ENCODE results near the gene FAM114A1.
A peak's percentile ranks its signal among the peaks of the same experiment; 100 is the strongest.

FAM114A1 gene

GRCh38 chr4:38867478-38868058 lies at the start of gene FAM114A1:
Gene FAM114A1 (plus strand): TSS chr4:38867806. CDS start chr4:38878079, 10,273 bp downstream.
- peak in 1 of 3 experiments; percentile 30 for DNase-seq (ENCODE audit: low read depth in 3 of 3)

- DNase-seq (ENCODE audit: low read depth in 3 of 3): no peak
These were observed 49.1 kb upstream of the FAM114A1 start for GRCh38 chr4:38818441-38818976.

GRCh38 chr4:38819569-38819968 lies 48.0 kb upstream of the FAM114A1 start:
- DNase-seq (ENCODE audit: low read depth in 3 of 3): no peak

GRCh38 chr4:38820329-38821061 lies 47.1 kb upstream of the FAM114A1 start:
- no peak for DNase-seq (ENCODE audit: low read depth in 3 of 3)

- DNase-seq (ENCODE audit: low read depth in 3 of 3): no peak
These were observed 45.9 kb upstream of the FAM114A1 start for GRCh38 chr4:38821739-38822138.

GRCh38 chr4:38822748-38823303 lies 44.8 kb upstream of the FAM114A1 start:
- DNase-seq (ENCODE audit: low read depth in 3 of 3): no peak

GRCh38 chr4:38823766-38824165 lies 43.8 kb upstream of the FAM114A1 start:
- no peak for DNase-seq (ENCODE audit: low read depth in 3 of 3)

GRCh38 chr4:38829237-38829636 lies 38.4 kb upstream of the FAM114A1 start:
- no peak for DNase-seq (ENCODE audit: low read depth in 3 of 3)

GRCh38 chr4:38831653-38832052 lies 36.0 kb upstream of the FAM114A1 start:
- no peak for DNase-seq (ENCODE audit: low read depth in 3 of 3)

- DNase-seq (ENCODE audit: low read depth in 3 of 3): no peak
These were observed 35.4 kb upstream of the FAM114A1 start for GRCh38 chr4:38832206-38832605.

GRCh38 chr4:38832624-38833528 lies 34.7 kb upstream of the FAM114A1 start:
- DNase-seq (ENCODE audit: low read depth in 3 of 3): no peak

- no peak for DNase-seq (ENCODE audit: low read depth in 3 of 3)
These were observed 33.0 kb upstream of the FAM114A1 start for GRCh38 chr4:38834570-38834969.

GRCh38 chr4:38837334-38837733 lies 30.3 kb upstream of the FAM114A1 start:
- DNase-seq (ENCODE audit: low read depth in 3 of 3): no peak

- DNase-seq (ENCODE audit: low read depth in 3 of 3): no peak
These were observed 29.8 kb upstream of the FAM114A1 start for GRCh38 chr4:38837849-38838248.

- DNase-seq (ENCODE audit: low read depth in 3 of 3): no peak
These were observed 24.6 kb upstream of the FAM114A1 start for GRCh38 chr4:38842994-38843393.

- DNase-seq (ENCODE audit: low read depth in 3 of 3): no peak
These were observed 21.6 kb upstream of the FAM114A1 start for GRCh38 chr4:38846015-38846414.

GRCh38 chr4:38855466-38855865 lies 12.1 kb upstream of the FAM114A1 start:
- no peak for DNase-seq (ENCODE audit: low read depth in 3 of 3)

- DNase-seq (ENCODE audit: low read depth in 3 of 3): no peak
These were observed 11.6 kb upstream of the FAM114A1 start for GRCh38 chr4:38856046-38856445.

- peak in 2 of 3 experiments; percentile 35 to 65 for DNase-seq (ENCODE audit: low read depth in 3 of 3)
These were observed 10.9 kb upstream of the FAM114A1 start, which contains the start of gene TLR6 for GRCh38 chr4:38856524-38857337. Gene TLR6 (minus strand): TSS chr4:38856817. CDS start chr4:38829473, 27,344 bp downstream.

GRCh38 chr4:38857354-38858096 lies 10.1 kb upstream of the FAM114A1 start:
- no peak for DNase-seq (ENCODE audit: low read depth in 3 of 3)

Data from stimulated activated CD4-positive, alpha-beta T cell treated with anti-CD3 and anti-CD28 coated beads, TNF-alpha, amount 100 ng/mL, for 24 hours (primary cell).